DOHH2 (cell line): ENCODE results near the gene SF1.

Source experiments
- H3F3A ChIP-seq: fragments of 200-600 bp; sonication (generic), shearing (Covaris generic); 2 replicates; pipeline ENCODE4 v1.6.0; 2016; ENCODE audit warnings: antibody characterized with exemption, mild to moderate bottlenecking; ENCODE audit not compliant: control insufficient read depth, insufficient read depth
- H3K27ac ChIP-seq: fragments of 200-600 bp; sonication (generic); 2 replicates; pipeline ENCODE4 v1.5.1; 2014; ENCODE audit warnings: low read depth, mild to moderate bottlenecking, low read length, moderate library complexity
- H3K27me3 ChIP-seq: fragments of 200-600 bp; sonication (generic); 2 replicates; pipeline ENCODE4 v1.6.1; 2014; ENCODE audit warnings: mild to moderate bottlenecking, low read length, mixed read lengths; ENCODE audit not compliant: control insufficient read depth
- H3K36me3 ChIP-seq: fragments of 200-600 bp; sonication (generic); 2 replicates; pipeline ENCODE4 v1.6.1; 2014; ENCODE audit warnings: mild to moderate bottlenecking, low read length, moderate library complexity, mixed read lengths; ENCODE audit not compliant: control insufficient read depth
- H3K4me1 ChIP-seq: fragments of 200-600 bp; sonication (generic); 2 replicates; pipeline ENCODE4 v1.6.1; 2014; ENCODE audit warnings: mild to moderate bottlenecking, low read length, mixed read lengths; ENCODE audit not compliant: control insufficient read depth
- H3K4me2 ChIP-seq: fragments of 200-600 bp; sonication (generic); 2 replicates; pipeline ENCODE4 v1.6.0; 2014; ENCODE audit warnings: mild to moderate bottlenecking, low read length, moderate library complexity
- H3K4me3 ChIP-seq: fragments of 200-600 bp; sonication (generic); 2 replicates; pipeline ENCODE4 v1.5.1; 2014; ENCODE audit warnings: mild to moderate bottlenecking, low read length, mixed read lengths
- H3K79me2 ChIP-seq: fragments of 200-600 bp; sonication (generic); 2 replicates; pipeline ENCODE4 v1.6.1; 2014; ENCODE audit warnings: mild to moderate bottlenecking, low read length, mixed read lengths; ENCODE audit not compliant: control insufficient read depth
- H3K9me2 ChIP-seq: fragments of 200-600 bp; sonication (generic); replicated peaks from 2 replicates; pipeline ENCODE4 v1.6.1; 2014; ENCODE audit warnings: mild to moderate bottlenecking, low read length, mixed read lengths; ENCODE audit not compliant: control insufficient read depth
- H3K9me3 ChIP-seq: fragments of 200-600 bp; sonication (generic); 2 replicates; pipeline ENCODE4 v1.6.1; 2014; ENCODE audit warnings: antibody characterized with exemption, low read length, mixed read lengths; ENCODE audit not compliant: control insufficient read depth, insufficient read depth
- H4K20me1 ChIP-seq: fragments of 200-600 bp; sonication (generic); 2 replicates; pipeline ENCODE4 v1.6.0; 2014; ENCODE audit warnings: low read depth, mild to moderate bottlenecking, antibody characterized with exemption, low read length, moderate library complexity; ENCODE audit not compliant: control insufficient read depth, insufficient read depth
- EZH2phosphoT487 ChIP-seq: fragments of 200-600 bp; sonication (generic); IDR thresholded peaks from 2 replicates; pipeline ENCODE4 v1.6.1; 2017; ENCODE audit warnings: borderline replicate concordance, mild to moderate bottlenecking, antibody characterized with exemption, low read length, moderate library complexity, mixed read lengths
- TF ChIP-seq, protein P1 (sequence below): fragments of 200-600 bp; sonication (generic); IDR thresholded peaks from one replicate; pipeline ENCODE4 v1.5.1; 2014; ENCODE audit warnings: antibody characterized with exemption, mild to moderate bottlenecking, low read depth, low read length; ENCODE audit not compliant: poor library complexity, severe bottlenecking

SF1 gene

DNA sequence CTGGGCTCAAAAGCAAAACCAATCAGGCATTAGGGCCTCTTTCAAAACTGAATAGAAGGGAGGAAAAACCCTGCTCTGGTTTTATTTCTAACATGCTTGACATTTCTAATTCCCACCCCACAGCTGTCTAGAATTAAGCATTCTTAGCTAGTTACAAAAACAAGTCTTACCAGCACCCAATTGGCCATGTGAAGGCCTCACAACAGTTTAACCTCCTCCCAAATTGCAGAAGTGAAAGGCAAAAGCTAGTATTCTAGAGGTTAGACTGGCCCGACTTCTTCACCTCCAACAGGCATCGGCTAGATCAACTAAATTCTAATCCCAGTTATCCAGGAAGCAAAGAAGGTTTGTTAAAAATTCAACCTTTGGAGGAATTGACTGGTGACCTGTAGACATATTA lies 6.5 kb downstream of the SF1 start:
- peaks cover 60% of the 10 kb centered on the region for H4K20me1 ChIP-seq
- peaks cover 100% of the 10 kb centered on the region for H3K36me3 ChIP-seq
- peaks cover 87% of the 10 kb centered on the region for H3K4me1 ChIP-seq
- H3K4me3 ChIP-seq = peak overlapping the region; percentile 57
- TF ChIP-seq, protein P1, sequence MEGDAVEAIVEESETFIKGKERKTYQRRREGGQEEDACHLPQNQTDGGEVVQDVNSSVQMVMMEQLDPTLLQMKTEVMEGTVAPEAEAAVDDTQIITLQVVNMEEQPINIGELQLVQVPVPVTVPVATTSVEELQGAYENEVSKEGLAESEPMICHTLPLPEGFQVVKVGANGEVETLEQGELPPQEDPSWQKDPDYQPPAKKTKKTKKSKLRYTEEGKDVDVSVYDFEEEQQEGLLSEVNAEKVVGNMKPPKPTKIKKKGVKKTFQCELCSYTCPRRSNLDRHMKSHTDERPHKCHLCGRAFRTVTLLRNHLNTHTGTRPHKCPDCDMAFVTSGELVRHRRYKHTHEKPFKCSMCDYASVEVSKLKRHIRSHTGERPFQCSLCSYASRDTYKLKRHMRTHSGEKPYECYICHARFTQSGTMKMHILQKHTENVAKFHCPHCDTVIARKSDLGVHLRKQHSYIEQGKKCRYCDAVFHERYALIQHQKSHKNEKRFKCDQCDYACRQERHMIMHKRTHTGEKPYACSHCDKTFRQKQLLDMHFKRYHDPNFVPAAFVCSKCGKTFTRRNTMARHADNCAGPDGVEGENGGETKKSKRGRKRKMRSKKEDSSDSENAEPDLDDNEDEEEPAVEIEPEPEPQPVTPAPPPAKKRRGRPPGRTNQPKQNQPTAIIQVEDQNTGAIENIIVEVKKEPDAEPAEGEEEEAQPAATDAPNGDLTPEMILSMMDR = no peak
- TF ChIP-seq EZH2phosphoT487 = no peak
- H3K4me2 ChIP-seq = peak overlapping the region; percentile 85
- H3K27me3 ChIP-seq = no peaks in the 10 kb centered on the region
- H3F3A ChIP-seq = peaks cover 93% of the 10 kb centered on the region
- H3K9me3 ChIP-seq = no peaks in the 10 kb centered on the region
- peaks cover 98% of the 10 kb centered on the region for H3K79me2 ChIP-seq
- no peaks in the 10 kb centered on the region for H3K9me2 ChIP-seq
- peak overlapping the region; percentile 86 for H3K27ac ChIP-seq

DNA sequence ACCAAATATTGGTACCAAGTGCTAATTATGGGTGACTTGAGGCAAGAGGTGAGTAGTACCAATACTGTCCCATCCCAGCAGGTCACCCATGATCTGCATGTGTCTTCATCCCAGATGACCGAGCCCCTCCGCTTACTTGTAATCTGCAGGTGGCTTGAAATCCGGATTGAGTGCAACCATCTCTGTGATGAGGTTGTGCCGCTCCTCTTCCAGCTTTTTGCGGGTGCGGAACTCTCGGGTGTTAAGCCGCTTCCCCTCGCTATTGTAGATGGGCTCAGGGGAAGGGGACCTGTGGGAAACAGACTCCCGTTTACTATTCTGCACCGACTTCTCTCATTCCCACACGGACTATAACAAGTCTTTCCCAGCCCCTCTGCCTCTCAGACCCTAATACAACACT lies 8.2 kb downstream of the SF1 start:
- Histone ChIP-seq H3F3A (peaks cover 78% of the 10 kb centered on the region), H3K4me3 (no peak overlapping the region), H3K79me2 (peaks cover 85% of the 10 kb centered on the region), H3K9me3 (no peaks in the 10 kb centered on the region), H3K9me2 (no peaks in the 10 kb centered on the region), H3K27ac (no peak overlapping the region), H3K36me3 (peaks cover 99% of the 10 kb centered on the region), H3K4me2 (no peak overlapping the region), H3K4me1 (peaks cover 77% of the 10 kb centered on the region), H4K20me1 (peaks cover 47% of the 10 kb centered on the region), H3K27me3 (no peaks in the 10 kb centered on the region)
- TF ChIP-seq, protein P1 = no peak
- TF ChIP-seq EZH2phosphoT487 = no peak

GRCh38 chr11:64769283-64769682 lies 9.1 kb downstream of the SF1 start:
- no peak overlapping the region for H3K27ac ChIP-seq

More at GRCh38 chr11:64769283-64769682, 9.1 kb downstream of the SF1 start:
- no peaks in the 10 kb centered on the region for H3K9me3 ChIP-seq
- peaks cover 99% of the 10 kb centered on the region for H3K36me3 ChIP-seq
- H3F3A ChIP-seq = peaks cover 80% of the 10 kb centered on the region
- H3K4me3 ChIP-seq = no peak overlapping the region
- no peak for TF ChIP-seq EZH2phosphoT487
- TF ChIP-seq, protein P1 = no peak
- H3K79me2 ChIP-seq = peaks cover 79% of the 10 kb centered on the region
- peaks cover 77% of the 10 kb centered on the region for H3K4me1 ChIP-seq
- peaks cover 49% of the 10 kb centered on the region for H4K20me1 ChIP-seq
- no peak overlapping the region for H3K4me2 ChIP-seq
- no peaks in the 10 kb centered on the region for H3K27me3 ChIP-seq
- H3K9me2 ChIP-seq = no peaks in the 10 kb centered on the region
